HepG2 (cell line): ENCODE measurements around the gene PDPK1. TPM values are rescaled to one million over a fixed set of nuclear protein-coding genes. Genes with fewer than 3 reads are reported as not detected.

Experiments used
- CEBPG ChIP-seq: IDR thresholded peaks from 2 replicates; pipeline ENCODE4 v1.6.1; 2016
- FOXK2 ChIP-seq: fragments of 450-650 bp; IDR thresholded peaks from 2 replicates; pipeline ENCODE4 v1.6.1; 2016
- GABPB1 ChIP-seq: IDR thresholded peaks from 2 replicates; pipeline ENCODE4 v1.6.1; 2016; ENCODE audit warnings: mild to moderate bottlenecking, missing genetic modification reagents, moderate library complexity, missing compliant biosample characterization
- HIVEP1 ChIP-seq: sonication (generic); formaldehyde crosslinking; IDR thresholded peaks from 2 replicates; pipeline ENCODE4 v1.4.0; 2020; ENCODE audit warnings: mild to moderate bottlenecking, missing genetic modification reagents
- MXI1 ChIP-seq: IDR thresholded peaks from 3 replicates; pipeline ENCODE4 v1.6.1; 2012; ENCODE audit warnings: low read depth, low read length, inconsistent platforms, borderline replicate concordance
- NFKB2 ChIP-seq: sonication (generic); formaldehyde crosslinking; IDR thresholded peaks from 2 replicates; pipeline ENCODE4 v1.4.0; 2020; ENCODE audit warnings: missing genetic modification reagents, borderline replicate concordance
- PAWR ChIP-seq: sonication (generic); formaldehyde crosslinking; IDR thresholded peaks from 2 replicates; pipeline ENCODE4 v1.4.0; 2020; ENCODE audit warnings: missing genetic modification reagents, mild to moderate bottlenecking, borderline replicate concordance
- SRSF9 ChIP-seq: fragments of 200-400 bp; formaldehyde crosslinking; IDR thresholded peaks from 2 replicates; pipeline ENCODE4 v1.6.1; 2018; ENCODE audit warnings: borderline replicate concordance, mild to moderate bottlenecking, low read depth, low read length; ENCODE audit not compliant: insufficient read depth, poor library complexity, severe bottlenecking
- ZNF572 ChIP-seq: sonication (generic); formaldehyde crosslinking; IDR thresholded peaks from 2 replicates; pipeline ENCODE4 v1.5.1; 2020; ENCODE audit warnings: mild to moderate bottlenecking, missing genetic modification reagents
- ZNF672 ChIP-seq: sonication (generic); formaldehyde crosslinking; IDR thresholded peaks from 2 replicates; pipeline ENCODE4 v1.8.1; 2022; ENCODE audit warnings: missing genetic modification reagents
- ZNF883 ChIP-seq: sonication (generic); formaldehyde crosslinking; IDR thresholded peaks from 2 replicates; pipeline ENCODE4 v1.5.1; 2020; ENCODE audit warnings: mild to moderate bottlenecking, missing genetic modification reagents; ENCODE audit errors: not compliant biosample characterization
- polyA plus RNA-seq, 8 experiments: library from polyadenylated mRNA; depleted of rRNA in 3 of 8; stranded (reverse) in 7 of 8; unstranded in 1 of 8; fragments of >200 nt; fragmentation: Illumina TruSeq in 4 of 8; extraction: Trizol in 4 of 8; gene quantifications; 2 replicates each; pipeline versions ENCODE4 v1.2.1 to v1.2.3, GENCODE V29; 2011 to 2016; ENCODE audit warnings: low read depth in 4 of 8, missing spikeins in 1 of 8, mixed read lengths in 1 of 8; ENCODE audit not compliant: insufficient read depth in 1 of 8
- total RNA-seq, 5 experiments: library from RNA; depleted of rRNA; stranded (reverse); fragments of >200 nt; fragmentation: Illumina TruSeq; extraction: Trizol; gene quantifications; 2 replicates each; pipeline ENCODE4 v1.2.3, GENCODE V29; 2016; ENCODE audit warnings: low read depth in 1 of 5
- TF ChIP-seq, protein P1 (sequence below): fragments of 450-650 bp; IDR thresholded peaks from 2 replicates; pipeline ENCODE4 v1.6.1; 2017; ENCODE audit warnings: mild to moderate bottlenecking
- TF ChIP-seq, protein P2 (sequence below): sonication (generic); formaldehyde crosslinking; IDR thresholded peaks from 2 replicates; pipeline ENCODE4 v1.5.1; 2020; ENCODE audit warnings: missing genetic modification reagents, mild to moderate bottlenecking, borderline replicate concordance
- TF ChIP-seq, protein P3 (sequence below): sonication (generic); formaldehyde crosslinking; IDR thresholded peaks from 2 replicates; pipeline ENCODE4 v1.4.0; 2020; ENCODE audit warnings: mild to moderate bottlenecking, low read depth, missing genetic modification reagents
- TF ChIP-seq, protein P4 (sequence below): sonication (generic); formaldehyde crosslinking; IDR thresholded peaks from 2 replicates; pipeline ENCODE4; 2020; ENCODE audit warnings: missing genetic modification reagents, mild to moderate bottlenecking, borderline replicate concordance
- TF ChIP-seq, protein P5 (sequence below): sonication (generic); formaldehyde crosslinking; IDR thresholded peaks from 2 replicates; pipeline ENCODE4 v1.8.0; 2022; ENCODE audit warnings: mild to moderate bottlenecking, missing genetic modification reagents, moderate library complexity

Gene PDPK1
- total and polyA plus RNA-seq, 2 of the 13 experiments (the other 11 are each of a cell fraction or from before 2014, with no cell fraction given) = 59.6 to 129 TPM

DNA sequence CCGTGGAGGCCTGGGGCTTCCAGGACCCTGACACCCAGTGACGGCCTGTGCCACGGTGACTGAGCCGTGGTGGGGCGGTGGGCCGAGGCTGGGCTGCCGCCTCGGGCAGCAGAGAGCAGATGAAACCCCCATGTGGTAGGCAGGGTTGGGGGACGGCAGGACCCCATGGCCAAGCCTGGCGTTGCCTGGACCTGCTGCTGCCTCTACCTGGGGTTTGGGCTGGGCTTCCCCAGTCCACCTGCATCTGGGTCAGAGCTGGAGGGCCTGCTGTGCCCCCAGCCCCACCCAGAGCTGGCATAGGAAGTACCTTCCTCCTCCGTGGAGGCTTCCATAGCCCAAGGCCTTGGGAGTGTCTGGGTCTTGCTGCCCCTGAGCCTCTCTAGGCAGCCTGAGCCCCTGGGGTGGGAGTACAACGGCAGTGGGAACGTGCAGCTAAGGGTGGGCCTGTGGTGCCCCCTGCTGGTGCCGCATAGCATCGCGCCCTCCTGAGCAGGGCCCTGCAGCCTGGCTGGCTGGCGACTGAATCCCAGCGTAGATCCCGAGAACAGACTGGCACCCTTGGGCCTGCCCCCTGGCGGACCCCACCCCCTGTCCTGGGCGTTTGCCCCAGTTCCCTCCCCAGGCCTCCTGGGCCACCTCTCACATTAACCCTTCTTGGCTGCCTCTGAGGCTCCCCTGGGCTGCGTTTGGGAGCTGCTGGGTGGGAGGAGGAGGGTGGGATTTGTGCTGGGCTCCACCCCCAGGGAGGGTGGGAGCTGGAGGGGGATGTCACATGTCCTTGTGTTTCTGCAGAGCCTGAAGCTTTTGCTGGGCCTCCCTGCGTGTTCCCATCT, 36.7 kb upstream of the PDPK1 start (continued):
- peak; percentile 57; the same call in 1 of the 2 replicates for TF ChIP-seq GABPB1 (CRISPR knock-in tag)
- TF ChIP-seq ZNF883 (CRISPR knock-in tag) = no peak
- no peak for TF ChIP-seq ZNF672 (CRISPR knock-in tag)
- TF ChIP-seq SRSF9 = no peak
- peak; percentile 47; the same call in 1 of the 3 replicates for TF ChIP-seq MXI1
- TF ChIP-seq, protein P1, sequence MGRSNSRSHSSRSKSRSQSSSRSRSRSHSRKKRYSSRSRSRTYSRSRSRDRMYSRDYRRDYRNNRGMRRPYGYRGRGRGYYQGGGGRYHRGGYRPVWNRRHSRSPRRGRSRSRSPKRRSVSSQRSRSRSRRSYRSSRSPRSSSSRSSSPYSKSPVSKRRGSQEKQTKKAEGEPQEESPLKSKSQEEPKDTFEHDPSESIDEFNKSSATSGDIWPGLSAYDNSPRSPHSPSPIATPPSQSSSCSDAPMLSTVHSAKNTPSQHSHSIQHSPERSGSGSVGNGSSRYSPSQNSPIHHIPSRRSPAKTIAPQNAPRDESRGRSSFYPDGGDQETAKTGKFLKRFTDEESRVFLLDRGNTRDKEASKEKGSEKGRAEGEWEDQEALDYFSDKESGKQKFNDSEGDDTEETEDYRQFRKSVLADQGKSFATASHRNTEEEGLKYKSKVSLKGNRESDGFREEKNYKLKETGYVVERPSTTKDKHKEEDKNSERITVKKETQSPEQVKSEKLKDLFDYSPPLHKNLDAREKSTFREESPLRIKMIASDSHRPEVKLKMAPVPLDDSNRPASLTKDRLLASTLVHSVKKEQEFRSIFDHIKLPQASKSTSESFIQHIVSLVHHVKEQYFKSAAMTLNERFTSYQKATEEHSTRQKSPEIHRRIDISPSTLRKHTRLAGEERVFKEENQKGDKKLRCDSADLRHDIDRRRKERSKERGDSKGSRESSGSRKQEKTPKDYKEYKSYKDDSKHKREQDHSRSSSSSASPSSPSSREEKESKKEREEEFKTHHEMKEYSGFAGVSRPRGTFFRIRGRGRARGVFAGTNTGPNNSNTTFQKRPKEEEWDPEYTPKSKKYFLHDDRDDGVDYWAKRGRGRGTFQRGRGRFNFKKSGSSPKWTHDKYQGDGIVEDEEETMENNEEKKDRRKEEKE = no peak
- TF ChIP-seq FOXK2 = no peak
- TF ChIP-seq, protein P2, sequence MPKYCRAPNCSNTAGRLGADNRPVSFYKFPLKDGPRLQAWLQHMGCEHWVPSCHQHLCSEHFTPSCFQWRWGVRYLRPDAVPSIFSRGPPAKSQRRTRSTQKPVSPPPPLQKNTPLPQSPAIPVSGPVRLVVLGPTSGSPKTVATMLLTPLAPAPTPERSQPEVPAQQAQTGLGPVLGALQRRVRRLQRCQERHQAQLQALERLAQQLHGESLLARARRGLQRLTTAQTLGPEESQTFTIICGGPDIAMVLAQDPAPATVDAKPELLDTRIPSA (CRISPR knock-in tag) = no peak
- peak; percentile 20; the same call in 1 of the 2 replicates for TF ChIP-seq NFKB2 (CRISPR knock-in tag)
- no peak for TF ChIP-seq PAWR (CRISPR knock-in tag)
- no peak for TF ChIP-seq CEBPG
- no peak for TF ChIP-seq ZNF572 (CRISPR knock-in tag)
- TF ChIP-seq HIVEP1 (CRISPR knock-in tag) = no peak; the same call in 1 of the 2 replicates
- TF ChIP-seq, protein P3, sequence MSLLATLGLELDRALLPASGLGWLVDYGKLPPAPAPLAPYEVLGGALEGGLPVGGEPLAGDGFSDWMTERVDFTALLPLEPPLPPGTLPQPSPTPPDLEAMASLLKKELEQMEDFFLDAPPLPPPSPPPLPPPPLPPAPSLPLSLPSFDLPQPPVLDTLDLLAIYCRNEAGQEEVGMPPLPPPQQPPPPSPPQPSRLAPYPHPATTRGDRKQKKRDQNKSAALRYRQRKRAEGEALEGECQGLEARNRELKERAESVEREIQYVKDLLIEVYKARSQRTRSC (CRISPR knock-in tag) = no peak
- TF ChIP-seq, protein P4, sequence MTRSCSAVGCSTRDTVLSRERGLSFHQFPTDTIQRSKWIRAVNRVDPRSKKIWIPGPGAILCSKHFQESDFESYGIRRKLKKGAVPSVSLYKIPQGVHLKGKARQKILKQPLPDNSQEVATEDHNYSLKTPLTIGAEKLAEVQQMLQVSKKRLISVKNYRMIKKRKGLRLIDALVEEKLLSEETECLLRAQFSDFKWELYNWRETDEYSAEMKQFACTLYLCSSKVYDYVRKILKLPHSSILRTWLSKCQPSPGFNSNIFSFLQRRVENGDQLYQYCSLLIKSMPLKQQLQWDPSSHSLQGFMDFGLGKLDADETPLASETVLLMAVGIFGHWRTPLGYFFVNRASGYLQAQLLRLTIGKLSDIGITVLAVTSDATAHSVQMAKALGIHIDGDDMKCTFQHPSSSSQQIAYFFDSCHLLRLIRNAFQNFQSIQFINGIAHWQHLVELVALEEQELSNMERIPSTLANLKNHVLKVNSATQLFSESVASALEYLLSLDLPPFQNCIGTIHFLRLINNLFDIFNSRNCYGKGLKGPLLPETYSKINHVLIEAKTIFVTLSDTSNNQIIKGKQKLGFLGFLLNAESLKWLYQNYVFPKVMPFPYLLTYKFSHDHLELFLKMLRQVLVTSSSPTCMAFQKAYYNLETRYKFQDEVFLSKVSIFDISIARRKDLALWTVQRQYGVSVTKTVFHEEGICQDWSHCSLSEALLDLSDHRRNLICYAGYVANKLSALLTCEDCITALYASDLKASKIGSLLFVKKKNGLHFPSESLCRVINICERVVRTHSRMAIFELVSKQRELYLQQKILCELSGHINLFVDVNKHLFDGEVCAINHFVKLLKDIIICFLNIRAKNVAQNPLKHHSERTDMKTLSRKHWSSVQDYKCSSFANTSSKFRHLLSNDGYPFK (CRISPR knock-in tag) = no peak
- TF ChIP-seq, protein P5, sequence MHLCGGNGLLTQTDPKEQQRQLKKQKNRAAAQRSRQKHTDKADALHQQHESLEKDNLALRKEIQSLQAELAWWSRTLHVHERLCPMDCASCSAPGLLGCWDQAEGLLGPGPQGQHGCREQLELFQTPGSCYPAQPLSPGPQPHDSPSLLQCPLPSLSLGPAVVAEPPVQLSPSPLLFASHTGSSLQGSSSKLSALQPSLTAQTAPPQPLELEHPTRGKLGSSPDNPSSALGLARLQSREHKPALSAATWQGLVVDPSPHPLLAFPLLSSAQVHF (CRISPR knock-in tag) = no peak
